H1 (cell line): ENCODE results near the gene XRCC6.

Experiments
- EGR1 ChIP-seq: IDR thresholded peaks from 2 replicates; pipeline ENCODE4 v1.6.1; 2011; ENCODE audit warnings: low read depth, low read length, borderline replicate concordance
- RBBP5 ChIP-seq: IDR thresholded peaks from 2 replicates; pipeline ENCODE4 v1.7.1; 2012; ENCODE audit warnings: low read depth, mild to moderate bottlenecking, inconsistent platforms, low read length, moderate library complexity, borderline replicate concordance

- TF ChIP-seq EGR1: no peak
- TF ChIP-seq RBBP5: no peak
Measured at GRCh38 chr22:41683052-41683451, 62.0 kb downstream of the XRCC6 start.
